Measurements from ENCODE around the gene ZNF213. TPM values are rescaled to one million over a fixed set of nuclear protein-coding genes. Genes with fewer than 3 reads are reported as not detected.
A peak's percentile ranks its signal among the peaks of the same experiment; 100 is the strongest.

Gene ZNF213
- total and polyA plus RNA-seq, 2 experiments from 2014 or later, result 3.4 to 4.0 TPM

DNA sequence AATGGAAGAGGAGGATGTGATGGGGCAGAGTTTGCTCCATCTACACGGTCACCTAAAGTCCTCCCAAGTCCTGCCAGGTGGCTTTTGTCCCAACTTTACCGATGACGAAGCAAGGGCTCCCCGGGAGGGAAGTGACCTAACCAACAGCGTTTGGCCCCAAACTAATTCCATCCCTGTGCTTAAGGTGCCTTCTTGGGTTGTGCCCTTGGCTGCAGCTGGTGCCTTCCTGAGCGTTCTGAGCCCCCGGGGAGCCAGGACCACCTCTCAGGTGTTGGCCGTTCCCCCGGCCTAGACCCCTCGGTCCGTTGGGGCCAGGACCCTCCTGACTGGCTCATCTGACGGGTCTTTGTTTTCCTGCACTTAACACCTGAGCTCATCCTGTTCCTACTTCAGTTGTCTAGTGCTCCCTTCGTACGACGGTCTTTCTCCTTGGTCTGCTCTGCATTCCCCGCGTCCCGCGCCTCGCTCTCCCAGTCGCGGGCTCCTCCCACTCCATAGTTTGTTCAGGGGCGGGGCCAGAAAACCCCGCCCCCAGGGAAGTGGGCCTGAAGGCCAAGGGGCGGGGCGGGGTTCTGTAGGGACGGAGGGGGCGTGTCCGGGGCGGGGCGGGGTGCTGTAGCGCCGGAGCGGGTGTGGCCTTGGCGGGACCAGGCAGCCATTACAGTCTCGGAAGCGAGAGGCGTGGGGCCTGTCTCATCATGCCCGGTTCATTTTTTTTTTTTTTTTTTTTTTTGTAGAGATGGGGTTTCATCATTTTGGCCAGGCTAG, 34.9 kb upstream of the ZNF213 start:
- TF ChIP-seq EZH2phosphoT487 (IDR thresholded peaks at IDR 0.05; ENCODE audit: low read depth, severe bottlenecking, unreplicated experiment) (no peak), EZH2 (IDR thresholded peaks at IDR 0.05; ENCODE audit: borderline replicate concordance) (no peak)
- TF ChIP-seq, protein P1, sequence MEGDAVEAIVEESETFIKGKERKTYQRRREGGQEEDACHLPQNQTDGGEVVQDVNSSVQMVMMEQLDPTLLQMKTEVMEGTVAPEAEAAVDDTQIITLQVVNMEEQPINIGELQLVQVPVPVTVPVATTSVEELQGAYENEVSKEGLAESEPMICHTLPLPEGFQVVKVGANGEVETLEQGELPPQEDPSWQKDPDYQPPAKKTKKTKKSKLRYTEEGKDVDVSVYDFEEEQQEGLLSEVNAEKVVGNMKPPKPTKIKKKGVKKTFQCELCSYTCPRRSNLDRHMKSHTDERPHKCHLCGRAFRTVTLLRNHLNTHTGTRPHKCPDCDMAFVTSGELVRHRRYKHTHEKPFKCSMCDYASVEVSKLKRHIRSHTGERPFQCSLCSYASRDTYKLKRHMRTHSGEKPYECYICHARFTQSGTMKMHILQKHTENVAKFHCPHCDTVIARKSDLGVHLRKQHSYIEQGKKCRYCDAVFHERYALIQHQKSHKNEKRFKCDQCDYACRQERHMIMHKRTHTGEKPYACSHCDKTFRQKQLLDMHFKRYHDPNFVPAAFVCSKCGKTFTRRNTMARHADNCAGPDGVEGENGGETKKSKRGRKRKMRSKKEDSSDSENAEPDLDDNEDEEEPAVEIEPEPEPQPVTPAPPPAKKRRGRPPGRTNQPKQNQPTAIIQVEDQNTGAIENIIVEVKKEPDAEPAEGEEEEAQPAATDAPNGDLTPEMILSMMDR (IDR thresholded peaks at IDR 0.05; ENCODE audit: poor library complexity), result no peak
- H4K20me1 ChIP-seq (ENCODE audit: insufficient read depth, poor library complexity, severe bottlenecking), result no peaks in the 10 kb centered on the region
- no peaks in the 10 kb centered on the region for H3K9me3 ChIP-seq (ENCODE audit: low read depth)
- H3K4me1 ChIP-seq (ENCODE audit: insufficient read depth), result peaks cover 4% of the 10 kb centered on the region
- DNase-seq (ENCODE audit: low spot score), result peak; percentile 98
- no peak overlapping the region for H3K27ac ChIP-seq
- H3K4me3 ChIP-seq, result no peak overlapping the region
- H3K4me2 ChIP-seq, result peak overlapping the region; percentile 79
- H2AFZ ChIP-seq, result peak overlapping the region; percentile 40
- H3K27me3 ChIP-seq, result peaks cover 10% of the 10 kb centered on the region
- no peaks in the 10 kb centered on the region for H3K79me2 ChIP-seq
- H3K36me3 ChIP-seq (replicated peaks; ENCODE audit: insufficient read depth, low read depth), result no peaks in the 10 kb centered on the region
- no peaks in the 10 kb centered on the region for H3K9me2 ChIP-seq (replicated peaks; ENCODE audit: insufficient read depth)
- 5% methylated on average over 25 of the region's 39 CpGs for WGBS (ENCODE audit: low lambda C conversion rate, missing lambda C conversion rate)

DNA sequence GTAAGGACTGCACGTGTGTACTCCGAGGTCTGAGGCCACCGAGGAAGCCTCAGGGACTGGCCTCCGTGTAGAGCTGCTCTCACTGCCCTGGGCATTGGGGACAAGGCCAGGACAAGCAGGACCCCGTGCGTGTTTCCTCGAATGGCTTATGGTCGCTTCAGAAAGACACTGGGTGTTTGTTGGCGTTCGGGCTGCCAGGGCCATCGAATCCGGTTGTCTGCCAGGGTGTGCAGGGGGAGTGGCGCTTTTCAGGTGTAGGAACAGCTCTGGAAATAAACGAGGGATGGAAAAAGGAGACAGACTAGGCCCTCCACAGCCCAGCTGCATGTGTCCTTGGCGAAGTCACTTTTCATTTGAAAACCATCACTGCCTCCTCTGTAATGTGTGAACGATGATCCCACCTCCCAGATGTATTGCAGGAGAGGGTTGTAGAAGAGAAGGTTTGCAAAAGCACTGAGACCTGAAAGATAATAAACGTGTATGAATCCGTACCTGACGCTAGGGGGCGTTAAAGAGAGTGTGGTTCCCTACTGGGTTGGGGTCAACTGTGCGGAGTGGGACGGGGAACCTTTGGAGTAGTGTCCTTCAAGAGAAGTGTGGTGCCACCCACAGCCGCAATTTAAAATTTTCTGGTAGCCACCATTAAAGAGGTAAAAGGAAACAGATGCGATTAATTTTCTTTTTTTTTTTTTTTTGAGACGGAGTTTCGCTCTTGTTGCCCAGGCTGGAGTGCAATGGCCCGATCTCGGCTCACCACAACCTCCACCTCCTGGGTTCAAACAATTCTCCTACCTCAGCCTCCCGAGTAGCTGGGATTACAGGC, 33.6 kb upstream of the ZNF213 start:
- WGBS (ENCODE audit: low lambda C conversion rate, missing lambda C conversion rate), result 61% methylated on average over 29 of the region's 29 CpGs
- H3K79me2 ChIP-seq, result no peaks in the 10 kb centered on the region
- no peak overlapping the region for H3K4me2 ChIP-seq
- no peaks in the 10 kb centered on the region for H3K9me2 ChIP-seq (replicated peaks; ENCODE audit: insufficient read depth)
- H3K9me3 ChIP-seq (ENCODE audit: low read depth), result no peaks in the 10 kb centered on the region
- no peaks in the 10 kb centered on the region for H3K36me3 ChIP-seq (replicated peaks; ENCODE audit: insufficient read depth, low read depth)
- H4K20me1 ChIP-seq (ENCODE audit: insufficient read depth, poor library complexity, severe bottlenecking), result no peaks in the 10 kb centered on the region
- peak; percentile 68 for DNase-seq (ENCODE audit: low spot score)
- H3K27ac ChIP-seq, result no peak overlapping the region
- H3K4me1 ChIP-seq (ENCODE audit: insufficient read depth), result peaks cover 4% of the 10 kb centered on the region
- TF ChIP-seq EZH2phosphoT487 (IDR thresholded peaks at IDR 0.05; ENCODE audit: low read depth, severe bottlenecking, unreplicated experiment), result no peak
- TF ChIP-seq, protein P1 (IDR thresholded peaks at IDR 0.05; ENCODE audit: poor library complexity), result peak; percentile 53
- no peak overlapping the region for H3K4me3 ChIP-seq
- H3K27me3 ChIP-seq, result peaks cover 10% of the 10 kb centered on the region
- no peak overlapping the region for H2AFZ ChIP-seq

DNA sequence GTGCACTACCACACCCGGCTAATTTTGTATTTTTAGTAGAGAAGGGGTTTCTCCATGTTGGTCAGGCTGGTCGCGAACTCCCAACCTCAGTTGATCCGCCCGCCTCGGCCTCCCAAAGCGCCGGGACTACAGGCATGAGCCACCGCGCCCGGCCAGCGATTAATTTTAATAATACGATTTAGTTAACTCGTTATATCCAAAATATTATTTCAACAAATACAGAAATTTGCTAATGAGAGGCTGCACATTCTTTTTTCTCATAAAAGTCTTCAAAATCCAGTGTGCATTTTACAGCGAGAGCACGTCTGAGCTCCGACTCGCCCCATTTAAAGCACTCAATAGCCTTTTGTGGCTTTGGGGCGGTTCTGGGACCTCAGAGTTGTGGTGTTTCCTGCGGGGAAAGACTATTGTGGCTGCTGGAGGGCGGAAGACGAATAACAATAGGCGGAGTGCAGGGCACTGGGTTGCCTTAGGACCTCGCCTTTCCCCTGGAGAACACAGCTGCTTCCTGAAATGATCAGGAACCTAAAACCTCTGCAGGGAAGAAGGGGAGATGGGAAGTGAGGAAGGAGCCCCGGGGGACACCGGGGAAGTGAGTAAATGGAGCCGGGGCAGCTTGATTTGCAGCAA, 32.9 kb upstream of the ZNF213 start:
- H3K4me2 ChIP-seq, result no peak overlapping the region
- TF ChIP-seq EZH2phosphoT487 (IDR thresholded peaks at IDR 0.05; ENCODE audit: low read depth, severe bottlenecking, unreplicated experiment) (no peak), EZH2 (IDR thresholded peaks at IDR 0.05; ENCODE audit: borderline replicate concordance) (no peak)
- TF ChIP-seq, protein P1 (IDR thresholded peaks at IDR 0.05; ENCODE audit: poor library complexity), result no peak
- H3K27me3 ChIP-seq, result peaks cover 10% of the 10 kb centered on the region
- no peaks in the 10 kb centered on the region for H3K9me2 ChIP-seq (replicated peaks; ENCODE audit: insufficient read depth)
- no peaks in the 10 kb centered on the region for H3K36me3 ChIP-seq (replicated peaks; ENCODE audit: insufficient read depth, low read depth)
- no peak overlapping the region for H3K27ac ChIP-seq
- no peak overlapping the region for H2AFZ ChIP-seq
- DNase-seq (ENCODE audit: low spot score), result no peak
- peaks cover 4% of the 10 kb centered on the region for H3K4me1 ChIP-seq (ENCODE audit: insufficient read depth)
- no peaks in the 10 kb centered on the region for H3K79me2 ChIP-seq
- no peaks in the 10 kb centered on the region for H4K20me1 ChIP-seq (ENCODE audit: insufficient read depth, poor library complexity, severe bottlenecking)
- no peak overlapping the region for H3K4me3 ChIP-seq
- H3K9me3 ChIP-seq (ENCODE audit: low read depth), result no peaks in the 10 kb centered on the region
- WGBS (ENCODE audit: low lambda C conversion rate, missing lambda C conversion rate), result 39% methylated on average over 27 of the region's 27 CpGs
